Nephron progenitor cell (in vitro differentiated cells): Measurements from ENCODE around the gene EXOSC10.
"Not testable (repeated sequence)": the region's sequence is repeated elsewhere in the genome, so short reads cannot be mapped to it uniquely, and the experiment has no call there.

Experiments used
- DNase-seq: peaks from one replicate; pipeline ENCODE4 v3.0.0; 2021
- H3K27ac Mint-ChIP-seq: 2 replicates; pipeline ENCODE4 v1.8.0; 2021; ENCODE audit warnings: mild to moderate bottlenecking, moderate library complexity, mixed read lengths
- H3K27me3 Mint-ChIP-seq: 2 replicates; pipeline ENCODE4 v1.8.0; 2021; ENCODE audit warnings: mild to moderate bottlenecking, low read depth, mixed read lengths; ENCODE audit not compliant: poor library complexity
- H3K36me3 Mint-ChIP-seq: 2 replicates; pipeline ENCODE4 v1.8.0; 2021; ENCODE audit warnings: low read depth, mixed read lengths
- H3K4me1 Mint-ChIP-seq: 2 replicates; pipeline ENCODE4 v1.8.0; 2021; ENCODE audit warnings: mixed read lengths
- H3K4me3 Mint-ChIP-seq: 2 replicates; pipeline ENCODE4 v1.8.0; 2021; ENCODE audit warnings: mild to moderate bottlenecking, moderate library complexity, mixed read lengths
- H3K9me3 Mint-ChIP-seq: 2 replicates; pipeline ENCODE4 v1.8.0; 2021; ENCODE audit warnings: mild to moderate bottlenecking, moderate library complexity, mixed read lengths
- CTCF ChIP-seq: fragments of 200-600 bp; sonication (generic); IDR thresholded peaks from 2 replicates; pipeline ENCODE4 v1.5.0; 2021; ENCODE audit warnings: antibody characterized with exemption

Gene EXOSC10

GRCh38 chr1:11051781-11052511 is 47.7 kb downstream of the EXOSC10 start:
- TF ChIP-seq CTCF, result no peak
- no peak overlapping the region for H3K4me3 Mint-ChIP-seq
- H3K27me3 Mint-ChIP-seq, result peaks cover 4% of the 10 kb centered on the region
- no peaks in the 10 kb centered on the region for H3K9me3 Mint-ChIP-seq
- H3K27ac Mint-ChIP-seq, result no peak overlapping the region
- no peak for DNase-seq
- H3K36me3 Mint-ChIP-seq, result peaks cover 1% of the 10 kb centered on the region
- H3K4me1 Mint-ChIP-seq, result peaks cover 5% of the 10 kb centered on the region

- not testable (repeated sequence) for DNase-seq, H3K36me3 Mint-ChIP-seq, H3K9me3 Mint-ChIP-seq, H3K27me3 Mint-ChIP-seq, H3K27ac Mint-ChIP-seq, H3K4me3 Mint-ChIP-seq
- H3K4me1 Mint-ChIP-seq, result peaks cover 11% of the 10 kb centered on the region
These were observed 48.5 kb downstream of the EXOSC10 start for GRCh38 chr1:11051121-11051520.

- H3K4me3 Mint-ChIP-seq, result no peak within 1 kb of the TSS
- no peak for TF ChIP-seq CTCF
- peaks cover 4% of the 10 kb centered on the region for H3K27me3 Mint-ChIP-seq
- no peak within 1 kb of the TSS for H3K27ac Mint-ChIP-seq
- no peaks in the 10 kb centered on the region for H3K36me3 Mint-ChIP-seq
- peaks cover 20% of the 10 kb centered on the region for H3K4me1 Mint-ChIP-seq
- DNase-seq, result no peak
- H3K9me3 Mint-ChIP-seq, result no peaks in the 10 kb centered on the region
These were observed 52.9 kb downstream of the EXOSC10 start, which contains the start of gene MASP2 for GRCh38 chr1:11046625-11047365. MASP2 (minus strand) TSS chr1:11047239; CDS start chr1:11047207, 32 bp downstream.

- peaks cover 4% of the 10 kb centered on the region for H3K27me3 Mint-ChIP-seq
- no peak overlapping the region for H3K27ac Mint-ChIP-seq
- no peak for TF ChIP-seq CTCF
- H3K4me1 Mint-ChIP-seq, result peaks cover 20% of the 10 kb centered on the region
- no peak overlapping the region for H3K4me3 Mint-ChIP-seq
- no peaks in the 10 kb centered on the region for H3K36me3 Mint-ChIP-seq
- no peaks in the 10 kb centered on the region for H3K9me3 Mint-ChIP-seq
- DNase-seq, result no peak
These were observed 53.5 kb downstream of the EXOSC10 start for GRCh38 chr1:11046270-11046566.

GRCh38 chr1:11045428-11046269 is 54.0 kb downstream of the EXOSC10 start:
- peak; percentile 84 for DNase-seq
- Mint-ChIP-seq H3K9me3 (no peaks in the 10 kb centered on the region), H3K4me1 (peaks cover 20% of the 10 kb centered on the region)

More at GRCh38 chr1:11045428-11046269, 54.0 kb downstream of the EXOSC10 start:
- Mint-ChIP-seq H3K27ac (no peak overlapping the region), H3K36me3 (no peaks in the 10 kb centered on the region), H3K27me3 (peaks cover 4% of the 10 kb centered on the region), H3K4me3 (peak overlapping the region; percentile 59)
- TF ChIP-seq CTCF, result no peak
